ENCODE measurements around the gene NR2F2. TPM values are rescaled to one million over a fixed set of nuclear protein-coding genes. Genes with fewer than 3 reads are reported as not detected.

Gene NR2F2
- total RNA-seq, 1 donor from 2014 or later: 40.3 TPM

DNA sequence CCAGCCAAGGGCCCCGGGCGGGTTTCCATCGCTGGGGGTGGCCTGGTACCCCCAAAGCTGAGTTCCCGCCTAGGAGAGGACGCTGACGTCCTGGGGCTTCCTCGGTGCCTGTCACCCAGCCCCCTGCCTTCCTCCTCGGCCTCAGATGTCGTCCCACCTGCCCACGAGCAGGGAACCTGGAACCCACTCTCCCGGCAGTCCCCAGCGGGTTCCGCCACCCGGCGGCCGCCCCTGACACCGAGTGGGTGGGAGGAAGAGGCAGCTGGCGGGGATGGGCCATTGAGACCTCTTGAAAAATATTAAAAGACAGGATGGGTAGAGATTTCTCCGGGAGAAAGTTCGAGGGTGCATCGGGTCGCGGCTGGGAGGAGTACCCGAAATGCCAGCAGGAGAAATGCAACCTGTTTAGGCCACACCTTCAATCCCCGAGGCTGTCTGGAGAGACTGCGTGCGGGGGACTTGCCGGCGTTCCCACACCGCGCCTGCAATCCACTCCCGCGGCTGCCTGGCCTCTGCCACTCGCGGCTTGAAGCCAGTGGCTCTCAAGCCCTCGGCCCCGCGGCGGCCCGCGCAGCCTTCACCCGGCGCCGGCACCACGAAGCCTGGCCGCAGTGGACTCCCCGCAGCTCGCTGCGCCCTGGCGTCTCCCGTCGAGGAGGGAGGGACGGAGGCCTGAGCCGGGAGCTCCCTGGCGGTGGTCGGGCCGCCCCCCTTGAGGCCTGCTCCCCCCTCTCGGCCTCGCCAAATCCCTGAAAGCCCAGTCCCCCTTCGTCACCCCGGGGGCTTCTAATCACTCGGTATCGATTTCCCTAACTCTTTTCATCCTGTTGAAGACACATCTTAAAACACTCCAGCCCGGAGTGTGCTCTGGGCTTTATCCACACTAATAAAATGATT, 8.6 kb upstream of the NR2F2 start:
- TF ChIP-seq, protein P1, sequence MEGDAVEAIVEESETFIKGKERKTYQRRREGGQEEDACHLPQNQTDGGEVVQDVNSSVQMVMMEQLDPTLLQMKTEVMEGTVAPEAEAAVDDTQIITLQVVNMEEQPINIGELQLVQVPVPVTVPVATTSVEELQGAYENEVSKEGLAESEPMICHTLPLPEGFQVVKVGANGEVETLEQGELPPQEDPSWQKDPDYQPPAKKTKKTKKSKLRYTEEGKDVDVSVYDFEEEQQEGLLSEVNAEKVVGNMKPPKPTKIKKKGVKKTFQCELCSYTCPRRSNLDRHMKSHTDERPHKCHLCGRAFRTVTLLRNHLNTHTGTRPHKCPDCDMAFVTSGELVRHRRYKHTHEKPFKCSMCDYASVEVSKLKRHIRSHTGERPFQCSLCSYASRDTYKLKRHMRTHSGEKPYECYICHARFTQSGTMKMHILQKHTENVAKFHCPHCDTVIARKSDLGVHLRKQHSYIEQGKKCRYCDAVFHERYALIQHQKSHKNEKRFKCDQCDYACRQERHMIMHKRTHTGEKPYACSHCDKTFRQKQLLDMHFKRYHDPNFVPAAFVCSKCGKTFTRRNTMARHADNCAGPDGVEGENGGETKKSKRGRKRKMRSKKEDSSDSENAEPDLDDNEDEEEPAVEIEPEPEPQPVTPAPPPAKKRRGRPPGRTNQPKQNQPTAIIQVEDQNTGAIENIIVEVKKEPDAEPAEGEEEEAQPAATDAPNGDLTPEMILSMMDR (IDR thresholded peaks at IDR 0.05; ENCODE audit: unreplicated experiment): no peak
- H3K27me3 Mint-ChIP-seq: peaks cover 48% of the 10 kb centered on the region
- H3K4me3 Mint-ChIP-seq (ENCODE audit: low read depth): peak overlapping the region; percentile 73
- no peaks in the 10 kb centered on the region for H3K9me3 Mint-ChIP-seq (ENCODE audit: low read depth)
- H3K27ac Mint-ChIP-seq: peak overlapping the region; percentile 95
- DNase-seq (ENCODE audit: low spot score, unreplicated experiment): no peak
- H3K4me1 Mint-ChIP-seq (ENCODE audit: low read depth): peaks cover 38% of the 10 kb centered on the region
- H3K36me3 Mint-ChIP-seq (ENCODE audit: insufficient read depth): no peaks in the 10 kb centered on the region

DNA sequence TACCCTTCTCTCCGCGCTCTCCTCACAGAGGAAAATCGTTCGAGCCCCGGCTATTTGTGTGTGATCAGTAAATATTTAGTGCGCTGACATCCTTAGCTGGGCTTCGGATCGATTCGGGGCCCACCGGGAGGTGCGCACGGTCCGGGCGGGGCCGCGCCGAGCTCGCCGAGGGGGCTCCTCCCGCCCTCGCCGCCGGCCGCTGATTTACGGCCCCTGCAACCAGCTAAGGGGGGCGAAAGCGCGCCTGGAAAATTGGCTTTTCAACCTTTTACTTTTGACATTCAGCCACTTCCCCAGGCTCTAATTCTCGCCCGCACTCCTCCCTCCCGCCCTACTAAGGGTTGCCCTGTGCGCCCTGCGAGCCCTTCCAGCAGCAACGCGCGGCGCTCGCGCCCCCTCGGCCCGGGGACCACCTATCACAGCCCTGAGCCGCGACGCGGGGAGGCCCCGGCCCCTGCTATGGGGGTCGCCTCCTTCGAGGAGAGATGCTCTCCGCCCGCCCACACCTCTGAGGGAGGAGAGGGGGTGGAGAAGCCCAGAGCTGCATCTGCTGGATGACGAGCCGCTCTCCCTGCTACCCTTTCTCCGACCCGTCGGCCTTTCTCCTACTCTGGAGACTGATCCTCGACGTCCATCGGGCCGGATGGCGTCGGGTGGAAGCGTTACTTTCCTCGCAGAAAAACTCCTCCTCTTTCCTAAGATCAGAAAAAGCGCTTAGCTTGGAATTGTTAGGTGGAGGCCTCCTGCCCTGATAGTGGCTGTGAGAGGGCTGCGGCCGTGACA, 7.8 kb upstream of the NR2F2 start:
- peaks cover 45% of the 10 kb centered on the region for H3K27me3 Mint-ChIP-seq
- H3K27ac Mint-ChIP-seq: peak overlapping the region; percentile 95
- no peaks in the 10 kb centered on the region for H3K9me3 Mint-ChIP-seq (ENCODE audit: low read depth)
- DNase-seq (ENCODE audit: low spot score, unreplicated experiment): peak; percentile 61
- H3K4me3 Mint-ChIP-seq (ENCODE audit: low read depth): peak overlapping the region; percentile 73
- H3K36me3 Mint-ChIP-seq (ENCODE audit: insufficient read depth): no peaks in the 10 kb centered on the region
- TF ChIP-seq, protein P1 (IDR thresholded peaks at IDR 0.05; ENCODE audit: unreplicated experiment): no peak
- peaks cover 35% of the 10 kb centered on the region for H3K4me1 Mint-ChIP-seq (ENCODE audit: low read depth)

DNA sequence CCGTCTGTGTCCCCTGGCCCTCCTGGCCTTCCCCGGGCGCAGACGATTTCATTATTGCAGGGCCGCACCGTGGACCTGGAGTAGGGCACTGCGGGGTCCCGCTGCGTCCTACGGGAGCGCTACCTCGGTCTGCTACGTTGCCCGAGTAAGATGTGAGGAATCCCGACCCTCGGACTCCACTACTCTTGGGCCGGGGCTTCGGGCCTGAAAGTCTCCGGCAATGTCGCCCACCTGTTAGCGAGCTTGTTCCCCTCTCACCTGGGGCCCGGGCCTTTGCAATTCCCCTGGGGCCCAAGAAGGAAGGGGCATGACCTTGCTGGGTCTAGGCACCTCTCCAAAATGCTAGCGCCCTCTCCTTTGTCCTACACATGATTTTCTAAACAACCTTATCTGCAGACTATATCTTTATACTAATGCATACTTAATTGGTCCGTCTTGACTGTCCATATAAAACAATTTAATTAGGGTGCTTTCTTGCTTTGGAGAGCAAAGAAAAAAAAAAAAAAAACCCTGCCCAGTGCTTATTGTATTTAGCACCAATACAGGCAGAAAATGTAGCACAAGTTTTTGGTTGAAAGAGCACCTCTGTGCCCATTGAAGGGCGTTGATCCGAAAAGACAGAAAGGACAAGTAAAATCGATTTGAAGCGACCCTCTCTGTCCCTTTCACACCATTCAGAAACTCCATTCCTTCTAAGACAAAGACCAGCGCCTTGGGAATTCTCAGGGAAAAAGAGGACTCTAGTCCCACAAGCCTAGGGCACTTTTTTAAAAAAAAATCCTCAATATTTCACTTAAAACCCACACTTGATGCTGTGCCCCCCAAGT, 7.0 kb upstream of the NR2F2 start:
- Mint-ChIP-seq H3K4me1 (ENCODE audit: low read depth) (peaks cover 35% of the 10 kb centered on the region), H3K4me3 (ENCODE audit: low read depth) (peak overlapping the region; percentile 64), H3K27ac (peak overlapping the region; percentile 89), H3K9me3 (ENCODE audit: low read depth) (no peaks in the 10 kb centered on the region), H3K36me3 (ENCODE audit: insufficient read depth) (no peaks in the 10 kb centered on the region), H3K27me3 (peaks cover 52% of the 10 kb centered on the region)
- no peak for DNase-seq (ENCODE audit: low spot score, unreplicated experiment)
- TF ChIP-seq, protein P1 (IDR thresholded peaks at IDR 0.05; ENCODE audit: unreplicated experiment): no peak

DNA sequence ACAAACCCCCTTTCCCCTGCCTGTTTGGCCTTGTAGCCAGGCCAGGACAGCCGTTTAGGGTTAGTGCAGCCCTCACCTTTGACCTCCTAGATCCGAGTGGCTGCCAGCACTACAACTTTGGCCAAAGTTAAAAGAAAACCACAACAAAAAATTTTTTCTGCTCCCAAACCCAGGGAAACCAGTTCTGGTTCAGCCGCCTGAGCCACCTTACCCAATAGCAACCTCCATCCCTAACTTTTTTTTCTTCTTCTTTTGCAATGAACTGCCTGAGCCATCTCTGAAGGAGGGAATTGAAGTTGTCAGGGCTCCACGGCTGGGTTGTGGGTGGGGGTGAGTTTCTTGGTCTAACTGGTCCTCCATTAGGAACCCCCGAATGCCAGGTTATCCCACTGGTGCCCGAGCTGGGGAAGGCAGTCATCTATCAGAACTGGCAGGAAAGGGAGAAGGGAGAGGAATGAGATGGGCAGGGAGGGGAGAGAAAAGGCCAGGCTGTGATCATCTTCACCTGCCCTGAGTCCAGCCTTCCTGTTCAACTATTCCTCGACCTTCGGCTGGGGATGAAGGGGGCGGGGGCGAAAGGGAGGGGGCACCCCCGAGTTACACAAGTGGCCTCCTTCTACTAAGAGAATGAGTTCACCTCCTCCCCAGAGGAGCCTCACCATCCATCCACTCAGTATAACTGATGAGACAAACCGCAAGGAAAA, 6.2 kb upstream of the NR2F2 start:
- peak overlapping the region; percentile 16 for H3K27ac Mint-ChIP-seq
- H3K9me3 Mint-ChIP-seq (ENCODE audit: low read depth): no peaks in the 10 kb centered on the region
- peak overlapping the region; percentile 83 for H3K4me3 Mint-ChIP-seq (ENCODE audit: low read depth)
- TF ChIP-seq, protein P1 (IDR thresholded peaks at IDR 0.05; ENCODE audit: unreplicated experiment): no peak
- DNase-seq (ENCODE audit: low spot score, unreplicated experiment): no peak
- H3K27me3 Mint-ChIP-seq: peaks cover 57% of the 10 kb centered on the region
- no peaks in the 10 kb centered on the region for H3K36me3 Mint-ChIP-seq (ENCODE audit: insufficient read depth)
- H3K4me1 Mint-ChIP-seq (ENCODE audit: low read depth): peaks cover 37% of the 10 kb centered on the region

All from progenitor cell of endocrine pancreas (in vitro differentiated cells).